ENCODE data around the gene LBP. TPM values are rescaled to one million over a fixed set of nuclear protein-coding genes. Genes with fewer than 3 reads are reported as not detected.
A peak's percentile ranks its signal among the peaks of the same experiment; 100 is the strongest.
"Not testable (repeated sequence)": the region's sequence is repeated elsewhere in the genome, so short reads cannot be mapped to it uniquely, and the experiment has no call there.

Gene LBP
- total and polyA plus RNA-seq, 7 experiments from 2014 or later = not detected

GRCh38 chr20:38369389-38369788 lies 23.1 kb downstream of the LBP start:
- intact Hi-C loops (cut with micrococcal nuclease) = no loop called here
- Mint-ChIP-seq H3K27me3 (peaks cover 0 to 9% (median 0%) of the 10 kb centered on the region in 5 donors), H3K4me1 (peaks cover 0 to 9% (median 3%) of the 10 kb centered on the region in 7 donors), H3K27ac (no peak overlapping the region), H3K36me3 (no peaks in the 10 kb centered on the region), H3K9me3 (peaks cover 0 to 2% (median 0%) of the 10 kb centered on the region in 11 donors), H3K4me3 (no peak overlapping the region)
- ChIA-PET CTCF (no interaction called here), POLR2A (no interaction called here)
- DNase-seq (no peak), ATAC-seq (peak; percentile 53)
- Histone ChIP-seq H3K27me3 (ENCODE audit: control insufficient read depth in 2 of 2, insufficient read depth in 2 of 2, low read length in 2 of 2) (no peaks in the 10 kb centered on the region), H3K4me1 (ENCODE audit: control insufficient read depth in 2 of 2, insufficient read depth in 2 of 2, low read length in 2 of 2) (no peaks in the 10 kb centered on the region), H3K27ac (ENCODE audit: low read depth, low read length) (no peak overlapping the region), H3K4me3 (ENCODE audit: low read length) (no peak overlapping the region), H3K9me3 (ENCODE audit: control insufficient read depth in 2 of 3, low read length in 3 of 3) (no peaks in the 10 kb centered on the region), H3K36me3 (ENCODE audit: control insufficient read depth in 2 of 3, insufficient read depth in 3 of 3, low read length in 3 of 3) (no peaks in the 10 kb centered on the region)

DNA sequence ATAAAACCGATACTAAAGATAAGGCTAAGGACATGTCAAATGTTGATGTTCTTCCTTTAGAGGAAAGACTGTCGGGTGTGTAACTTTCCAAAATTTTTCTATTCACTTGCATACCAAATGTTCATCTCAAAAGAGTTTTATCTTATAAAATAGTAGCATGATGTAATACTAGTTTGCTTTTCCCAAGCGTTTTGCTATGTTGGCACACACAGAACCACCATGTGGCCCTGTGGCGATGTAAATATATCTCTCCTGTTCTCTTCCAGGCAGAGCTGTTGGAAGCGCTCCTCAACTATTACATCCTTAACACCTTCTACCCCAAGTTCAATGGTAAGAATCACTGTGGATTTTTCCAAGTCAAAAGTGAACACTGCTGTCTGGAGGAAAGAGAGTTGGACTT lies 26.5 kb downstream of the LBP start:
- no peak overlapping the region for H3K4me3 ChIP-seq (ENCODE audit: low read length)
- Mint-ChIP-seq H3K9me3 (peaks cover 0 to 5% (median 0%) of the 10 kb centered on the region in 11 donors), H3K27me3 (peaks cover 0 to 7% (median 0%) of the 10 kb centered on the region in 5 donors), H3K4me3 (no peak overlapping the region), H3K27ac (no peak overlapping the region), H3K4me1 (peaks cover 0 to 9% (median 5%) of the 10 kb centered on the region in 7 donors), H3K36me3 (peaks cover 0 to 5% (median 0%) of the 10 kb centered on the region in 5 donors)
- H3K27me3 ChIP-seq (ENCODE audit: control insufficient read depth in 2 of 2, insufficient read depth in 2 of 2, low read length in 2 of 2) = no peaks in the 10 kb centered on the region
- intact Hi-C loops (cut with micrococcal nuclease) = no loop called here
- DNase-seq = no peak
- H3K4me1 ChIP-seq (ENCODE audit: control insufficient read depth in 2 of 2, insufficient read depth in 2 of 2, low read length in 2 of 2) = no peaks in the 10 kb centered on the region
- ATAC-seq = no peak
- ChIA-PET POLR2A (no interaction called here), CTCF (no interaction called here)
- no peaks in the 10 kb centered on the region for H3K9me3 ChIP-seq (ENCODE audit: control insufficient read depth in 2 of 3, low read length in 3 of 3)
- H3K27ac ChIP-seq (ENCODE audit: low read depth, low read length) = no peak overlapping the region
- H3K36me3 ChIP-seq (ENCODE audit: control insufficient read depth in 2 of 3, insufficient read depth in 3 of 3, low read length in 3 of 3) = no peaks in the 10 kb centered on the region

- CTCF ChIA-PET = no interaction called here
- Histone ChIP-seq H3K9me3 (ENCODE audit: control insufficient read depth in 2 of 3, low read length in 3 of 3) (no peaks in the 10 kb centered on the region), H3K4me3 (ENCODE audit: low read length) (no peak overlapping the region), H3K4me1 (ENCODE audit: control insufficient read depth in 2 of 2, insufficient read depth in 2 of 2, low read length in 2 of 2) (no peaks in the 10 kb centered on the region), H3K27me3 (ENCODE audit: control insufficient read depth in 2 of 2, insufficient read depth in 2 of 2, low read length in 2 of 2) (no peaks in the 10 kb centered on the region), H3K27ac (ENCODE audit: low read depth, low read length) (no peak overlapping the region), H3K36me3 (ENCODE audit: control insufficient read depth in 2 of 3, insufficient read depth in 3 of 3, low read length in 3 of 3) (no peaks in the 10 kb centered on the region)
- H3K9me3 Mint-ChIP-seq = peaks cover 0 to 5% (median 0%) of the 10 kb centered on the region in 11 donors
- peaks cover 0 to 7% (median 0%) of the 10 kb centered on the region in 5 donors for H3K27me3 Mint-ChIP-seq
- H3K4me3 Mint-ChIP-seq = no peak overlapping the region
- no peak for DNase-seq
- POLR2A ChIA-PET = no interaction called here
- peaks cover 0 to 5% (median 0%) of the 10 kb centered on the region in 5 donors for H3K36me3 Mint-ChIP-seq
- intact Hi-C loops (cut with micrococcal nuclease) = no loop called here
- H3K4me1 Mint-ChIP-seq = peaks cover 0 to 9% (median 5%) of the 10 kb centered on the region in 7 donors
- no peak for ATAC-seq
- H3K27ac Mint-ChIP-seq = no peak overlapping the region
These were observed 27.1 kb downstream of the LBP start for GRCh38 chr20:38373231-38373867.

- Histone ChIP-seq H3K9me3 (ENCODE audit: control insufficient read depth in 2 of 3, low read length in 3 of 3) (no peaks in the 10 kb centered on the region), H3K4me3 (ENCODE audit: low read length) (no peak overlapping the region), H3K36me3 (ENCODE audit: control insufficient read depth in 2 of 3, insufficient read depth in 3 of 3, low read length in 3 of 3) (no peaks in the 10 kb centered on the region), H3K27me3 (ENCODE audit: control insufficient read depth in 2 of 2, insufficient read depth in 2 of 2, low read length in 2 of 2) (no peaks in the 10 kb centered on the region), H3K4me1 (ENCODE audit: control insufficient read depth in 2 of 2, insufficient read depth in 2 of 2, low read length in 2 of 2) (no peaks in the 10 kb centered on the region), H3K27ac (ENCODE audit: low read depth, low read length) (no peak overlapping the region)
- peaks cover 0 to 5% (median 0%) of the 10 kb centered on the region in 11 donors for H3K9me3 Mint-ChIP-seq
- POLR2A ChIA-PET = no interaction called here
- ATAC-seq = no peak
- peaks cover 0 to 8% (median 5%) of the 10 kb centered on the region in 7 donors for H3K4me1 Mint-ChIP-seq
- intact Hi-C loops (cut with micrococcal nuclease) = no loop called here
- H3K36me3 Mint-ChIP-seq = peaks cover 0 to 5% (median 0%) of the 10 kb centered on the region in 5 donors
- H3K27ac Mint-ChIP-seq = no peak overlapping the region
- no peak overlapping the region for H3K4me3 Mint-ChIP-seq
- CTCF ChIA-PET = interaction anchor here (0.6 kb wide), 1 partner anchor 388 kb away, joined by 3 read pairs; no protein-coding TSS in a partner anchor
- DNase-seq = no peak
- peaks cover 0 to 7% (median 0%) of the 10 kb centered on the region in 5 donors for H3K27me3 Mint-ChIP-seq
These were observed 27.6 kb downstream of the LBP start for GRCh38 chr20:38373898-38374297.

DNA sequence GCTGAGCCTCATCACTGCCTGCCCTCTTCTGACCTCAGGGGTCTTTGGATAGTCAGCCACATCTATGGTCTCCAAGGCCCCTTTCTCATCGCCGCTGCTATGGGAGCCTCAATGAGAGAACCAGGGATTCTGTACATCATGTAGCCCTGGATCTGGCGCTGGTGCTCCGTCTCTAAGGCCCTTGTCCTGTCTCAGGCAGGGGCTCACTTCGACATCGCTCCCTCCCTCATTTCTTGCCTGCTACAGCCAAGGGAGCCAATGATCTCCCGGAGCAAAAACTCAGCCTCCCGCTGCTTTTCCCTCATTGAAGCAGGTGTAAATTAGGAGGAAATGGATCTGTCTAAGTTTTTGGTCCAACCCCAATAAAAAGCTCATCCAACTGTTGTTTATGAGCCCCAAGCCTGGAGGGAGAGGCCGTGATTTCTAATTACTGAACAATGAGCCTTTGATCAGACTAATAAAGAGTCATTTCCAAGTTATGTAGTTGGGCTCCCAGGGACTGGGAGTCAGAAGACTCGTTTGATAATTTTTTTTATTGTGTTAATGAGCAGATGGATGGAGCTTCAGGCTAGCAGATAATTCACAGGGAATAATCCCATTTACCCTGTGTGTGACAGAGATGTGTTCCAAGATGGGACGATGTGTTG lies 30.9 kb downstream of the LBP start:
- Mint-ChIP-seq H3K27ac (no peak overlapping the region), H3K4me3 (no peak overlapping the region), H3K27me3 (peaks cover 4 to 12% (median 5%) of the 10 kb centered on the region in 5 donors), H3K9me3 (peaks cover 0 to 10% (median 0%) of the 10 kb centered on the region in 11 donors), H3K36me3 (peaks cover 0 to 5% (median 0%) of the 10 kb centered on the region in 5 donors), H3K4me1 (peaks cover 0 to 2% (median 0%) of the 10 kb centered on the region in 7 donors)
- Histone ChIP-seq H3K9me3 (ENCODE audit: control insufficient read depth in 2 of 3, low read length in 3 of 3) (no peaks in the 10 kb centered on the region), H3K27ac (ENCODE audit: low read depth, low read length) (no peak overlapping the region), H3K4me1 (ENCODE audit: control insufficient read depth in 2 of 2, insufficient read depth in 2 of 2, low read length in 2 of 2) (no peaks in the 10 kb centered on the region), H3K27me3 (ENCODE audit: control insufficient read depth in 2 of 2, insufficient read depth in 2 of 2, low read length in 2 of 2) (no peaks in the 10 kb centered on the region), H3K36me3 (ENCODE audit: control insufficient read depth in 2 of 3, insufficient read depth in 3 of 3, low read length in 3 of 3) (no peaks in the 10 kb centered on the region), H3K4me3 (ENCODE audit: low read length) (no peak overlapping the region)
- DNase-seq (no peak), ATAC-seq (no peak)
- CTCF ChIA-PET = interaction anchor here (0.6 kb wide), 1 partner anchor 80 kb away, joined by 3 read pairs; no protein-coding TSS in a partner anchor
- POLR2A ChIA-PET = no interaction called here
- intact Hi-C loops (cut with micrococcal nuclease) = no loop called here

DNA sequence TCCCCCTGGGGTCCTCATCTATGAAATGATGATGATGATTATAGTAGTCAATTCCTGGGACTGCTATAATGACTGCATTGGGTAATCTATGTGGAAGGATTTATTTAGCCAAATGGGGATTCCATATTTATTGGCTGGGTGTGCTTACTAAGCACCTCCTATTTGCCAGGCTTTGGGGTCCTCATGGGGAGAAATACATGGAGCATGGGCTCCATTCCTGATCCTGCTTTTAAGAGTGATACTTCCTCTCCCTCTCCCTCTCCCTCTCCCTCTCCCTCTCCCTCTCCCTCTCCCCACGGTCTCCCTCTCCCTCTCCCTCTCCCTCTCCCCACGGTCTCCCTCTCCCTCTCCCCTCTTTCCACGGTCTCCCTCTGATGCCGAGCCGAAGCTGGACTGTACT lies 31.6 kb downstream of the LBP start:
- CTCF ChIA-PET = interaction anchor here (0.6 kb wide), 1 partner anchor 81 kb away, joined by 3 read pairs; no protein-coding TSS in a partner anchor
- H3K4me1 ChIP-seq (ENCODE audit: control insufficient read depth in 2 of 2, insufficient read depth in 2 of 2, low read length in 2 of 2); ATAC-seq; H3K27ac Mint-ChIP-seq; H3K9me3 Mint-ChIP-seq; H3K9me3 ChIP-seq (ENCODE audit: control insufficient read depth in 2 of 3, low read length in 3 of 3); H3K27ac ChIP-seq (ENCODE audit: low read depth, low read length); H3K4me3 ChIP-seq (ENCODE audit: low read length); POLR2A ChIA-PET; H3K27me3 ChIP-seq (ENCODE audit: control insufficient read depth in 2 of 2, insufficient read depth in 2 of 2, low read length in 2 of 2); H3K36me3 ChIP-seq (ENCODE audit: control insufficient read depth in 2 of 3, insufficient read depth in 3 of 3, low read length in 3 of 3); intact Hi-C loops (cut with micrococcal nuclease); H3K4me1 Mint-ChIP-seq; H3K4me3 Mint-ChIP-seq; H3K36me3 Mint-ChIP-seq; DNase-seq: not testable (repeated sequence)
- H3K27me3 Mint-ChIP-seq = peaks cover 7 to 13% (median 10%) of the 10 kb centered on the region in 5 donors

Data from naive thymus-derived CD4-positive, alpha-beta T cell (primary cell).